Mesothelial cell of epicardium (in vitro differentiated cells): ENCODE measurements around the gene SPCS2. TPM values are rescaled to one million over a fixed set of nuclear protein-coding genes. Genes with fewer than 3 reads are reported as not detected.

Experiments used
- DNase-seq, 2 experiments: peaks; one replicate each; pipeline ENCODE4 v3.0.0; 2021; ENCODE audit warnings: low spot score in 2 of 2; ENCODE audit not compliant: unreplicated experiment in 2 of 2
- H3K27ac Mint-ChIP-seq: 2 replicates; pipeline ENCODE4 v1.8.0; 2021; ENCODE audit warnings: mixed read lengths
- H3K27me3 Mint-ChIP-seq: 2 replicates; pipeline ENCODE4 v1.8.0; 2021; ENCODE audit warnings: low read depth, mixed read lengths
- H3K36me3 Mint-ChIP-seq: 2 replicates; pipeline ENCODE4 v1.8.0; 2021; ENCODE audit warnings: mixed read lengths
- H3K4me1 Mint-ChIP-seq: 2 replicates; pipeline ENCODE4 v1.8.0; 2021; ENCODE audit warnings: mixed read lengths
- H3K4me3 Mint-ChIP-seq: 2 replicates; pipeline ENCODE4 v1.8.0; 2021; ENCODE audit warnings: mild to moderate bottlenecking, moderate library complexity, mixed read lengths
- H3K9me3 Mint-ChIP-seq: 2 replicates; pipeline ENCODE4 v1.8.0; 2021; ENCODE audit warnings: mixed read lengths
- CTCF ChIP-seq: fragments of 200-600 bp; sonication (generic); IDR thresholded peaks from one replicate; pipeline ENCODE4 v1.5.0; 2021; ENCODE audit warnings: antibody characterized with exemption; ENCODE audit not compliant: unreplicated experiment
- total RNA-seq: library from RNA; stranded (reverse); gene quantifications from 3 replicates; pipeline ENCODE4 v1.2.1, GENCODE V29; 2021

SPCS2 gene
- total RNA-seq, 1 donor from 2014 or later = 101 TPM

- Mint-ChIP-seq H3K27me3 (no peaks in the 10 kb centered on the region), H3K36me3 (peaks cover 46% of the 10 kb centered on the region), H3K27ac (no peak overlapping the region), H3K4me3 (no peak overlapping the region), H3K9me3 (peaks cover 4% of the 10 kb centered on the region), H3K4me1 (no peaks in the 10 kb centered on the region)
- no peak for DNase-seq
- no peak for TF ChIP-seq CTCF
Observed at GRCh38 chr11:74978041-74978440, 29.0 kb downstream of the SPCS2 start.

GRCh38 chr11:74980634-74981033 lies 31.6 kb downstream of the SPCS2 start:
- no peak overlapping the region for H3K4me3 Mint-ChIP-seq
- H3K9me3 Mint-ChIP-seq = peaks cover 4% of the 10 kb centered on the region
- no peak overlapping the region for H3K27ac Mint-ChIP-seq
- DNase-seq = no peak
- H3K36me3 Mint-ChIP-seq = peaks cover 24% of the 10 kb centered on the region
- no peak for TF ChIP-seq CTCF
- no peaks in the 10 kb centered on the region for H3K27me3 Mint-ChIP-seq
- H3K4me1 Mint-ChIP-seq = no peaks in the 10 kb centered on the region

GRCh38 chr11:74981888-74982287 lies 32.8 kb downstream of the SPCS2 start:
- no peak for TF ChIP-seq CTCF
- no peaks in the 10 kb centered on the region for H3K4me1 Mint-ChIP-seq
- no peak overlapping the region for H3K4me3 Mint-ChIP-seq
- H3K27me3 Mint-ChIP-seq = no peaks in the 10 kb centered on the region
- H3K9me3 Mint-ChIP-seq = peaks cover 4% of the 10 kb centered on the region
- DNase-seq = no peak
- H3K36me3 Mint-ChIP-seq = peaks cover 24% of the 10 kb centered on the region
- no peak overlapping the region for H3K27ac Mint-ChIP-seq

- Mint-ChIP-seq H3K4me3 (no peak overlapping the region), H3K27me3 (no peaks in the 10 kb centered on the region), H3K9me3 (peaks cover 4% of the 10 kb centered on the region), H3K36me3 (peaks cover 19% of the 10 kb centered on the region), H3K27ac (no peak overlapping the region), H3K4me1 (peaks cover under 1% of the 10 kb centered on the region)
- no peak for TF ChIP-seq CTCF
- DNase-seq = no peak
Observed at GRCh38 chr11:74984070-74984469, 35.0 kb downstream of the SPCS2 start.

GRCh38 chr11:74984730-74985129 lies 35.7 kb downstream of the SPCS2 start:
- H3K27ac Mint-ChIP-seq = no peak overlapping the region
- peaks cover 6% of the 10 kb centered on the region for H3K4me1 Mint-ChIP-seq
- no peak for TF ChIP-seq CTCF
- H3K27me3 Mint-ChIP-seq = no peaks in the 10 kb centered on the region
- peaks cover 4% of the 10 kb centered on the region for H3K9me3 Mint-ChIP-seq
- H3K36me3 Mint-ChIP-seq = peaks cover 17% of the 10 kb centered on the region
- no peak overlapping the region for H3K4me3 Mint-ChIP-seq
- no peak for DNase-seq
